Epidermal melanocyte (primary cell): ENCODE data around the gene MUC5AC.
"Not testable (repeated sequence)": the region's sequence is repeated elsewhere in the genome, so short reads cannot be mapped to it uniquely, and the experiment has no call there.

ENCODE experiments used
- DNase-seq: peaks from one replicate; pipeline ENCODE4 v3.0.0; 2011; ENCODE audit warnings: low spot score; ENCODE audit not compliant: insufficient read length

Gene MUC5AC

GRCh38 chr11:1235901-1236315 lies 78.2 kb downstream of the MUC5AC start:
- DNase-seq = no peak

- DNase-seq = no peak
Measured at GRCh38 chr11:1236316-1237127, 78.8 kb downstream of the MUC5AC start.

GRCh38 chr11:1237128-1237580 lies 79.4 kb downstream of the MUC5AC start:
- no peak for DNase-seq

GRCh38 chr11:1237851-1238250 lies 80.1 kb downstream of the MUC5AC start:
- no peak for DNase-seq

GRCh38 chr11:1238767-1239595 lies 81.2 kb downstream of the MUC5AC start:
- DNase-seq = no peak

GRCh38 chr11:1239596-1240205 lies 81.9 kb downstream of the MUC5AC start:
- no peak for DNase-seq

- DNase-seq = no peak
Measured at GRCh38 chr11:1240771-1241170, 83.0 kb downstream of the MUC5AC start.

- DNase-seq = no peak
Measured at GRCh38 chr11:1241706-1242105, 84.0 kb downstream of the MUC5AC start.

GRCh38 chr11:1242289-1242688 lies 84.5 kb downstream of the MUC5AC start:
- no peak for DNase-seq

- not testable (repeated sequence) for DNase-seq
Measured at GRCh38 chr11:1242751-1243150, 85.0 kb downstream of the MUC5AC start.

- not testable (repeated sequence) for DNase-seq
Measured at GRCh38 chr11:1243521-1243920, 85.8 kb downstream of the MUC5AC start.

GRCh38 chr11:1244557-1244956 lies 86.8 kb downstream of the MUC5AC start:
- not testable (repeated sequence) for DNase-seq

GRCh38 chr11:1245717-1246116 lies 88.0 kb downstream of the MUC5AC start:
- DNase-seq = not testable (repeated sequence)

GRCh38 chr11:1246301-1246700 lies 88.5 kb downstream of the MUC5AC start:
- DNase-seq = not testable (repeated sequence)

GRCh38 chr11:1247026-1247425 lies 89.3 kb downstream of the MUC5AC start:
- DNase-seq = not testable (repeated sequence)

GRCh38 chr11:1248951-1249350 lies 91.2 kb downstream of the MUC5AC start:
- DNase-seq = not testable (repeated sequence)

- DNase-seq = not testable (repeated sequence)
Measured at GRCh38 chr11:1250411-1250810, 92.7 kb downstream of the MUC5AC start.
